GM18499 (cell line): ENCODE measurements around the gene RDH16.
"Not testable (repeated sequence)": the region's sequence is repeated elsewhere in the genome, so short reads cannot be mapped to it uniquely, and the experiment has no call there.

Experiments used
- ATAC-seq: cut with Tn5 transposase; IDR thresholded peaks from one replicate; pipeline ENCODE4 v1.9.1; 2021; ENCODE audit warnings: moderate number of reproducible peaks; ENCODE audit not compliant: insufficient read depth, unreplicated experiment

RDH16 gene

GRCh38 chr12:56954958-56955355 is 2.5 kb downstream of the RDH16 start:
- no peak for ATAC-seq

DNA sequence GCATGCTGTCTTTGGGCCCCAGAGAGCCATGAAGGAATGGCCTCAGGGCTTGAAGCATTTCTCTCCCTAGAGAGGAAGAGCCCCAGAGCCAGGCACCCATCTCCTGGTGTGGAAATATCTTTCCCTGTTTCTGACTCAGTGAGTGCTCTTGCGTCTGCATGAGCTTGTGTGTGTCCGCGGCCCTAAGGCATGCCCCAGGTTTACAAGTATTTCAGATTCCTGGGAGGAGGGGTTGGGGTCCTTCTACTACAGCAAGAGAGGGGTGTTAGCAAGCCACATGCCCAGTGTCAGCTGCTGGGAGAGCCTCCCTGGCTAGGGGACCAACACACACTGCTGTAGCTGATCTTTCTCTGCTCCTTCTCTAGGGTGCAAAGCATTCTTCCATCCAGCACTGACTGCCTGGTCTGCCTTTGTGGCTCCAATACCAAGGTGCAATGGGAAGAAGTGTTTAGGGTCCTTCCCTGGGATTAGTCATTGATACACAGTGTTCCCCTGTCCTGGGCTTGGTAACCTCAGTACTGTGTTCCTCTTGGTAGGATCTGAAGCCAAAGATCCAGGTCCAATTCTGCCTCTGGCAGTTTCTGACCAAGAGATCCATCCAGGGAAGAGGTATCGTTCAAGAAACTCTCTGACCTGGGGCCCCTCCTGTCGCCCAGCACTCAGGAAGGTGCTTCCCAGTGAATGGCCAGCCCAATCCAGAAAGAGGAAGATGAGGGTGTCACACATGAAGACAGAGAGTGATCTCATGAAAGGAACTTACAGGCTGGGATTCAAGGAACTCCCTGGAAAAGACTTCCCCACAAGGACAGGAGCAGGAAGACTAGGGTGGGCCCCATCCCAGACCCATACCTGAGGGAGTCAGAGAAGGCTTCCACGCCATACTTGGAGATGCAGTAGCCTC is 3.1 kb downstream of the RDH16 start:
- ATAC-seq: no peak

DNA sequence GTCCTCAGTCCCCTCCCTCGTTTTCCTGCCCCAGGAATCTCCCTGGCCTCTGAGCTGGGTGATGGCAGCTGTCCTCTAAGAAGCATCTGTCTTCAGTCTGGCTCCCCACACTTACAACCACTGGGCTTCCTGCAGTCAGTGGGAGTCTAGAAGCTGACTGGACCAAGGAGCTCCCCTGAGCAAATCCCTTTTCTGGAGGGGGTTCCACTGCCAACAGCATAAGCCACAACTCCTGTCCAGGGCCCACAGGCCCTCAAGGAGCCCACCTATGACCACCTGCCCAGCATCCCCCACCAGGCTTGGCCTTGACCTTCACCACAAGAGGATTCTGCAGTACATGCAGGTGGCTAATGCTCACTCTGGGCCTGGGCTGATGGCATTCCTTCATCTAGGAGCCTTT is 4.1 kb downstream of the RDH16 start:
- ATAC-seq: no peak

- ATAC-seq: no peak
These were observed 5.6 kb downstream of the RDH16 start for GRCh38 chr12:56951582-56952339.

DNA sequence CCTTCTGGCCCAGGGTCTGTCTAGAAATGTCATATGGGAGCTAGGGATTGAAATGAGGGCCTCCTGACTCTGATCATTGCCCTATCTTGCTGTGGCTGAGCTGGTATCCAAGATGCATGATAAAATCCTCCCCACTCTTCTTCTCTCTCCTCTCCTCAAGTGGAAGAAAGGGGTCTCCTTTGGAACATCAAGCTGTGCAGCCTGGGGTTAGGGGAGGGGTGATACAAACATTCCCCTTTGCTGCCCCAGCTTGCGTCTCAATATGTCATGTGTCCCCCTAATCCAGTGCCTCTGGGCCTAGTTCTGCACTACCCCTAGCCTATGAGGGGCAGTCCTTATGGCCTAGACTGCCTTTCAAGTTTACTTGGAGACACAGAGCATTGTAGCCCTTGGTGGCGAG is 8.5 kb downstream of the RDH16 start:
- no peak for ATAC-seq

GRCh38 chr12:56948457-56948777 is 9.0 kb downstream of the RDH16 start:
- ATAC-seq: no peak

DNA sequence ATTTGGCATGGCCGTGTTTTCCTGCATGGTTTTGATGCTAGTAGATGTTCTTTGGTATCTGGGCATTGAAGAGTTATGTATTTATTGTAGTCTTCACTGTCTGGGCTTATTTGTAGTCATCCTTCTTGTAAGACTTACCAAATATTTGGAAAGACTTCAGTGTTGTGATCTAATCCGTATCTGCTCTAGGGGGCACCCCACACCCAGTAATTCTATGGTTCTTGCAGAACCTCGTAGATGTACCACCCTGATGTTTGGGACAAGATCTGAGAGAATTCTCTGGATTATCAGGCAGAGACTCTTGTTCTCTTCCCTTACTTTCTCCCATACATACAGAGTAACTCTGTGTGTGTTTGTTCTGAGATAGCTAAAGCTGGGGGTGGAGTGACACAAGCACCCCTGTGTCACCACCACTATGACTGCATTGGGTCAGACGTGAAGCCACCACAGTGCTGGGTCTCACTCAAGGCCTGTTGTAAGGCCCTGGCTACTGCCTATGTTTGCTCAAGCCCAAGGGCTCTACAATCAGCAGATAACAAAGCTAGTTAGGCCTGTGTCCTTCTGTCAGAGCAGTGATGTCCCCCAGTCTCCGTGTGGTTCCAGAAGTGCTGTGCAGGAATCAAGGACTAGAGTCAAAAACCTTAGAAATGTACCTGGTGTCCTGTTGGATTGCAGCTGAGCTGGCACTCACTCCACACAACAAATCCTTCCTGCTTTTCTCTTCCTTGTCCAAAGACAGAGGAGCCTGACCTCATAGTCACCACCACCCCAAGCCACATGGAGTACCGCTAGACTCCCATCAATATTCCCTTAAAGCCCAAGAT is 9.6 kb downstream of the RDH16 start:
- no peak for ATAC-seq

DNA sequence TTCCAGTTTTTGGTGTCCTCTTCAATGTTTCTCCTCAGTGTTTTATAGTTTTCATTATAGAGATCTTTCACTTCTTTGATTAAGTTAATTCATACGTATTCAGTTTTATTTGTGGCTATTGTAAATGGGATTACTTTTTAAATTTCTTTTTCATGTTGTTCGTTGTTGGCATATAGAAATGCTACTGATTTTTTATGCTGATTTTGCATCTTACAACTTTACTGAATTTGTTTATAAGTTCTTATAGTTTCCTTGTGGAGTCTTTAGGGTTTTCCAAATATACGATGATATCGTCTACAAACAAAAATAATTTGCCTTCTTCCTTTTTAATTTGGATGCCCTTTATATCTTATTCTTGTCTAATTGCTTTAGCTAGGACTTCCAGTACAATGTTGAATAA is 13.5 kb downstream of the RDH16 start:
- ATAC-seq: no peak

- ATAC-seq: not testable (repeated sequence)
These were observed 14.0 kb downstream of the RDH16 start for GRCh38 chr12:56943374-56943773.

- ATAC-seq: no peak
These were observed 15.9 kb downstream of the RDH16 start for GRCh38 chr12:56941299-56942017.

GRCh38 chr12:56940942-56941298 is 16.5 kb downstream of the RDH16 start:
- ATAC-seq: not testable (repeated sequence)

- ATAC-seq: no peak
These were observed 21.7 kb downstream of the RDH16 start for GRCh38 chr12:56935752-56936151.

DNA sequence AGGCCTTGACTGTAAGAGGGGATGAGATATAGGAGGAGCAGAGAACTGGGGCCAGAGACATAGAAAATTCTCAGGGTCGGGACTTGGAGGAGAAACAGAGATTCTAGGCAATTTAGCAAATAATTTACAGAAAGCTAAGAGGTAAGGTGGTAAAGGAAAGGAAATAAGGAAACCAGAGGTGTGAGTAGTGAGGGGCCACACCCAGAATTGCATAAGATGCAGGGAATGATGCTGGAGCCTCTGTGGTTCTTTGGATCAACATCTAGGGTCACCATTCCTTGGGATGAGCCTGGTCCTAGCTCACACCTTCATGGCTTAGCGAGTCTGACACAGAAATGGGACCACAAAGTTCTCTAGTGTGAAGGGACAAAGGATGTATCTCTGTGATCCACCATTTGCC is 22.3 kb downstream of the RDH16 start:
- no peak for ATAC-seq

- ATAC-seq: no peak
These were observed 23.4 kb downstream of the RDH16 start, which contains the start of gene SDR9C7 for GRCh38 chr12:56933826-56934625. Gene SDR9C7 (minus strand): TSS chr12:56934408. CDS start chr12:56934261, 147 bp downstream.

DNA sequence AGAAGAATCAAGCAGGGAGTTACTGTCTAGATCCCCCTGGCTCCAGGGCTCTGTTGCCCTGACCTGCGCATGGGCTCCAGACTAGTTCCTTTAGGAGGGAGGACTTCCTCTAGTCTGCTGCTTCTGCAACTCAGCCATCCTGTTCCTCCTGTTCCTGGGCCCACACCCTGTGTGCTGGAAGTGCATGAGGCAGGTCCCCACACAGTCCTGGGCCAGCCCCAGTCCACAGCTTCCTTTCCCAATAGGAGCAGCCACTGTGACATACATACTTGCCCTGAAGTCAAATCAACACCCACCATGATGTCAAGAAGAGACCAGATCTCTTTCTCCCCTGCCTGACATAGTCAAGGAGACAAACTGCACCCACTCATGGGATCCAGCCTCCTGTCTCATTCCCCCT is 24.5 kb downstream of the RDH16 start:
- no peak for ATAC-seq

GRCh38 chr12:56932146-56932545 is 25.3 kb downstream of the RDH16 start:
- no peak for ATAC-seq

GRCh38 chr12:56931474-56931978 is 25.9 kb downstream of the RDH16 start:
- no peak for ATAC-seq

DNA sequence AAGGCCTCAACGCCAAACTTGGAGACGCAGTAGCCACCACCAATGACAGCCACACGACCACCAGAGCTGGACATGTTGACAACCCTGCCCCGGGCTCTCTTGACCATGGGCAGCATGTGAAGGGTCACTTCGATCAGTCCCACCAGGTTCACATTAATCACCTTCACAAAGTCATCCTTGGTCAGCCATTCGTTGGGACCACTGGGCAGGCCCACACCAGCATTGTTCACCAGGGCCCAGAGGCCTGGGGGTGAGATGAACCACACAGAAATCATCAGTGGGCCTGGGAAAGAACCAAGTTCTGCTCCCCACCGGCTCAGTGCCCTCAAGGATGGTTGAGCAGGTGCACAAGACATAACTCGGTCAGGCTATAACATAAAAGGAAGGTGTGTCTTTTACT is 27.2 kb downstream of the RDH16 start:
- no peak for ATAC-seq

- no peak for ATAC-seq
These were observed 27.6 kb downstream of the RDH16 start for GRCh38 chr12:56929780-56930179.
